Right ventricle myocardium superior (tissue), 1 donor: ENCODE measurements around the gene SUN5. TPM values are rescaled to one million over a fixed set of nuclear protein-coding genes. Genes with fewer than 3 reads are reported as not detected.
A peak's percentile ranks its signal among the peaks of the same experiment; 100 is the strongest.

ENCODE experiments used
- ATAC-seq: fragments of 200-7000 bp; cut with Tn5 transposase; one replicate; pipeline ENCODE4 v1.9.1; 2020; ENCODE audit warnings: mild to moderate bottlenecking; ENCODE audit not compliant: poor library complexity
- DNase-seq: peaks from one replicate; pipeline ENCODE4 v3.0.0-alpha.2; 2020
- intact Hi-C: fragments of 100-400 bp; cut with DNase I; formaldehyde crosslinking; loops from one replicate; pipeline ENCODE4 v1.11.2; 2022
- total RNA-seq: library from RNA; stranded (reverse); fragmentation: NEBNext Ultra II Directional; extraction: Animal tissue kit (Norgen Biotek cat#: 25700); gene quantifications from one replicate; pipeline ENCODE4 v1.2.1, GENCODE V29; 2021
- donor health status: DM: no; HTN: yes; CAD: no; lungs with severe emphysema.

SUN5 gene
- total RNA-seq, 1 donor from 2014 or later = not detected

DNA sequence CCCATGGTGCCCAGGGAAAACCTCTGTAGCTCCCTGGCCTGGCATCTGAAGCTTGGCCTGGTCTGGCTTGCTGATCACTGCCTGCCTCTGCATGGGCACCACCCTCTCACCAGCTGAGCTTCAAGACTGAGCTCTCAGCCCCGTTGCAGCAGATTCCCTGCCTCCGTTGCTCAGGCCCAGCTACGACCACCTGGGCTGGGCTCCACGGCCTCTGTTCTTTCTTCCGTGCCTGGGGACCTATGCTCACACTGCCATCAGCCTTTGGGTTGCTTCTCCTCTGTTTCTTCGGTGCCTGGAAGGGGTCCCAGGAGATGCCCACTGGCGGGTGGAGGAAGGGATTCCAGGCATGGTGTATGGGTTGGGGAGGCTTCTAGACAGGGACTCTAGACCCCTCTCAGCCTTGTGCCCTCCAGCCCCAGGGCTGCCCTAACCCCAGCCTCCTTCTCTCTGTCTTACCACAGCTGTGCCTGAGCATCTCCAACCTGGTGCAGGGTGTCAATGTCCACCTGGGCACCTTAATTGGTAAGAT lies 12.4 kb upstream of the SUN5 start:
- no peak for ATAC-seq
- intact Hi-C loops = no loop called here

DNA sequence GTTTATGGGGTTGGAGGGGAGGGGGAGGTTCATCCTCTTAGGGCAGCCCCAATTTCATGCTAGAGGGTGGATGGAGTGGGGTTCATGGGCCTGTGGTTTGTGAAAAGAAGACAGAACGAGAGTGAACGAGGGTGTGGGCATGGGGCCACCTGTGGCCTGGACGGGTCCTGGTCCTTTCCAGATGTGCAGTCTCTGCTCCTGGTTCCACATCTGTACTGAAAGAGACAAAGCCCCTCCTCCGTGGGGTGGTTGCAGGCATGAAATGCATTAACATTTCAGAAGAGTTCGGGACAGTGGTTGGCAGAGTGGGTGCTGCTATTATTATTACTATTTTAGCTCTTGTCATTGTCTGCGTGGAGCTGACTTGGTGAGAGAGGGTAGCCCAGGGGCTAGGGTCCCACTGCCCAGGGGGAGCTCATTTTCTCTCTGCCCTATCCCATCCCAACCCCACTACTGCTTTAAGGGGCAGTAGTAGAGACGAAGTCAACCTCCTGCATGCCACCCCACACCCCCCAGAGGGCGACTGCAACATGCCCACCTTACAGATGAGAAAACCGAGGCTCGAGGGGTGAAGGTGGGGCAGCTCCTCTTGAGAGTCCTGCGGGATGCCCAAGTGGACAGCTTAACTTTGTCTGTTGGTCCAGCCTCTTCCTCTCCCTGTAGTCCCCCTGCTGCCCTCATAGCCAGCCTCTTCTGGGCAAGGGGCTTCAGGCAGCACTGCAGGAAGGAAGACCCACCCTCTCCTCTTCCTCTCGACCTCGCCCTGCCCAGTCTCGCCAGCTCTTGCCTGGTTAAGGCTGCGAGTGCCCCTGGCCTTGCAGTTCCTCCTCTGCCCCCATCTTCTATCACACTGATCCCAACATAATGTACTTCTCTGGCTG lies 11.7 kb upstream of the SUN5 start:
- intact Hi-C loops = no loop called here
- ATAC-seq (no peak), DNase-seq (no peak)

More for the DNA sequence above, 12.4 kb upstream of the SUN5 start:
- DNase-seq = no peak

DNA sequence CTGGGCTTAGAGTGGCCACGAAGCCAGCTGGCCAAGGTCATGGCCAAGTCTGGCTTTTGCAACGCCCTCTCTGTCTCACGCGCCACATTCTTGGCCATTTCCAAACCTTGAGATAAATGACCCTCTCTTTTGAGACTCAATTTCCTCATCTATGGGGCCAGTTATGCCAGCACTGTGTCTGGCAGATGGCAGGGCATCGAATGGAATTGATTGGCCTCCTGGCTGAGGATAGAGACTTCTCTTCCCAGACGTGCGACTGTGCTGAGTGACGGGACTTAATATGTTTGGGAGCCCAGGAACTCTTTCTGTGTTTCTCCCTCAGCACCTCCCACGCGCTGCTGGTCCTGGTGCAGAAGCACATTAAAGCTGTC lies 10.9 kb upstream of the SUN5 start:
- intact Hi-C loops = no loop called here
- DNase-seq (no peak), ATAC-seq (no peak)

DNA sequence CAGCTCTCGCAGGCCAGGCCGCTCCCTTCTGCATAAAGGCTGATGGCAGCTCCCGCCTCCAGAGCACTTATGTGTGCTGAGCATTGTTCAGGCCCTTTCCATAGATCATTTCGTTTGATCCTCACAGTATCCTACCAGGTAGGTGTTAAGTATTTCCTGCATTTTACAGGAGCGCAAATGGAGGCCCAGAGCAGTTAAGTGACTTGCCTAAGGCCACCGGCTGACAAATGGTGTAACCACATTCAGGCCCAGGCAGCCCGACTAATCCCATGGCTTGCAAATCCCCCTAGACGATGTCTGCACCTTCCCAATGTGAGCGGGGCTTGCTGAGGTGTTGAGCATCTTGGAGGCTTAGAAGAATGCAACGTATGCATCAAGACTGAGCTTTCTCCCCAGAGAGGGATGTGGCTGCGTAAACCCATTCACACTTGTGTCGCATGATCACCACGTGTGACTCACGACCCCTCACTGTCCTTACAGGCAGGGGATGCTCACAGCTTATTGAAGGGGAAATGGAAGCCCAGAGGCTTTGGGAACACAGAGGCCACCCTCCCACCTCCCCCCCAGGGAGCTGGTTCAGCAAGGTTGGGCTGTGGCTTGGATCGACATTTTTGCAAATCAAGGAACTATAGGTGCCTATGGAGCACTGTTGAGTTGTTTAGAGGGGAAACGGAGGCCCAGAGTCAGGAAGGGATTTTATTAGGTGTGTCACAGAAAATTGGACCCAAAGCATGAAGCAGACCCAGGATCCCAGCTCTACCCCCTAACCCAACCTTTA lies 10.3 kb upstream of the SUN5 start:
- ATAC-seq = no peak
- intact Hi-C loops = no loop called here
- DNase-seq = no peak

DNA sequence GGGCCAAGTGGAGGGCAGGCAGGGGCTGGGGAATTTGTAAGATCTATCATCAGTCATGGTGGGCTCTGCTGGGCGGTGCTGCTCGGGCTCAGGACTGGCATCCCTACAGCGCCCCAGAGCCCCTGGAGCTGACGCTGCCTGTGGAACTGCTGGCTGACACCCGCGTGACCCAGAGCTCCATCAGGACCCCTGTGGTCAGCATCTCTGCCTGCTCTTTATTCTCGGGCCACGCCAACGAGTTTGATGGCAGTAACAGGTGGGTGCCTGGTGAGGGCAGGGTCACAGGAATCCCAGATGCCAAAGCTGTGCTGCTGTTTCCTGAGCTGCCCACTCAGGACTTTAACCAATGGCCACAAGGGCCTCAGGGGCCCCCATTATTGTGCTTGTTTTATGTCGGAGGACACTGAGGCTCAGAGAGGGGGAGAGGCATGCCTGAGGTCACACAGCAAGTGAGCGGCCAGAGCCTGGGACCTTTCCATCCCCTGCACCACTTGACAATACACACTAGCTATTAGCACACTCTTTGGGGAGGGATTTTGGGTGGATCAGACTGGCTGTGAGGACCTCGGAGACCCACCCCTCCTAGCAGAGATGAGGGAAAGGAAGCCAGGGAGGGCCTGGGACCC lies 9.6 kb upstream of the SUN5 start:
- intact Hi-C loops = no loop called here
- DNase-seq = no peak
- ATAC-seq = no peak

DNA sequence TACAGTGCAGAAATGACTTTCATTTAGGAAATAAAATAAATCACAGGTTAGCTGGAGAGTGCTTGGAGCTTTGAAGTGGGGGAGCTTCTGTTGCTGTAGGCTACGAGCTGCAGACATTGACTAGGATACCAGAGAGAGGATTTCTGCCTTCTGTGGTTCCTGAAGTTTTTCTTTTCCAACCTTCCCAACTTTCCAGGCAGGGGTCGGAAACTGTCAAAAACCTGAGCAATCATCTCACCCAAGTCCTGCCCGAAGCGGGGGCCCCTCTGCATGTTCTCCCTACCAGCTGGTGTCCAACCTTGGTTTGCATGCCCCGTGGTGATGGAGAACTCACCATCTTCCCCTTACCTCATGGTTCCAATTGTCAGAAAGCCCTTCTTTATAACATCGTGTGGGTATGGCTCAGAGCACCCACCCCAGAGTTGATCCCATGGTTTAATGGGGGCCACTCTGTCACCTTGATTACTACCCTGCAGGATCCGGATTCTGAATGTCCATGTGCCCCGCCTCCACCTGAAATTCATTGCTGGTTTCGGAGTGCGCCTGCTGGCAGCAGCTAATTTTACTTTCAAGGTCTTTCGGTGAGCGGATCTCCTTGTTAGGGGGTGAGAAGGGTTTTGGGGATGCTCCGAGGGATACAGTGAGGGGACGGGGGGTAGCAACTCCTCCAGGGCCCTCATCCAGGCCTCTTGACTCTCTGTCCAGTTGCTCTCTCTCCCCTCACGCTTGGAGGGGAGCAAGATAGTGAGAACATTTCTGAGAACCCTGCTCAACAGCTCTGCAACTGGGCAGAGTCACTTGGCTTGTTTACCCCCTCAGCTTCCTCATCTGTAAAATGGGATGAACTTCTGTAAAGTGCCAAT lies 8.3 kb upstream of the SUN5 start:
- ATAC-seq = no peak
- intact Hi-C loops = no loop called here
- DNase-seq = no peak

DNA sequence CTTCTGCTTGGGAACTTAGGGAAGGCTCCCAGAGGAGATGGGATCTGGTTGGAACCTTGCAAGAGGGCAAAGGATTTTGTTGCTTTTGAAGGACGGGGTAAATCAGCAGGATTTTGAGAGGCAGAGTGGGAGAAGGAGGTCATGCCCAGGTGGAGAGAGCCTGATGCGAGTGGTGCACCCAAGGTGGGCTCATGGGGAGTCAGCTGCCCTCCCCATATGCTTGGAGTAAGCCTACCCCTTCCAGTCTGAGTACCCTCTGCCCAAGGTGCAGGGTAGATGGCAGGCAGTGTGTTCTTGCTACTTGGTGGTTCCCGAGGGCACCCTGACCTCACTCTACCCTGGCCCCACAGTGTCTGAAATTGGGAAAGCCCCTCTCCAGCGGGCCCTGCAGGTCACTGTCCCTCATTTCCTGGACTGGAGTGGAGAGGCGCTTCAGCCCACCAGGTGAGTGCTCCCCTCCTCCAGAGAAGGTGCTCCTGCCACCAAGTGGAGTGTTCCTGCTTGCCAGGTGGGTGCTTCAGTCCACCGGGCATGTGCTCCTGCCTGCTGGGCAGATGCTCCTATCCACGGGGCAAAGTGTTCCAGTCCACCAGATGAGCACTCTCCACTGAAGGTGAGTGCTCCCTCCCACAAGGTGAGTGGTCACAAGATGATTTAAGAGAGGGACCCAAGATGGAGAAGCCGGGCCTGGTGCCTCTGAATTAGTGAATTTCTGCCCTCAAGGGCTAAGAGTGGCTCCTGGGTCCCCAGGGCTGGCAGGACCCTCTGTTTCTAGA lies 6.6 kb upstream of the SUN5 start:
- no peak for ATAC-seq
- intact Hi-C loops = no loop called here
- DNase-seq = no peak

DNA sequence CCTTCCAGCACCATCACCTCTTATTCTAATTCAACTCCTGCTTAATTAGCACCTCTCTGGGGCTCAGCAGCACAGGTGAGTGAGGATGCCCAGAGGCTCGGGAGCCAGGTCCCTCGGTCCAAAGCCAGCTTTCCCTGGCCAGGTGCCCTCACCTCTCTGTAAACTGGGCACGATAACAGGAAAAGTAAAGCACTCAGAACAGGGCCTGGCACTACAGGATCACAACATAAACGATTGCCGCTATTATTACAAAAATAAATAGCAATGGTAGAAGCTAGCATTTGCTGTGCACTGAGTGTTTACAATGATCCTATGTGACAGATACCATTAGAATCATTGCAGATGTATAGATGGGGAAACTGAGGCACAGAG lies 5.9 kb upstream of the SUN5 start:
- ATAC-seq (no peak), DNase-seq (no peak)
- intact Hi-C loops = no loop called here

DNA sequence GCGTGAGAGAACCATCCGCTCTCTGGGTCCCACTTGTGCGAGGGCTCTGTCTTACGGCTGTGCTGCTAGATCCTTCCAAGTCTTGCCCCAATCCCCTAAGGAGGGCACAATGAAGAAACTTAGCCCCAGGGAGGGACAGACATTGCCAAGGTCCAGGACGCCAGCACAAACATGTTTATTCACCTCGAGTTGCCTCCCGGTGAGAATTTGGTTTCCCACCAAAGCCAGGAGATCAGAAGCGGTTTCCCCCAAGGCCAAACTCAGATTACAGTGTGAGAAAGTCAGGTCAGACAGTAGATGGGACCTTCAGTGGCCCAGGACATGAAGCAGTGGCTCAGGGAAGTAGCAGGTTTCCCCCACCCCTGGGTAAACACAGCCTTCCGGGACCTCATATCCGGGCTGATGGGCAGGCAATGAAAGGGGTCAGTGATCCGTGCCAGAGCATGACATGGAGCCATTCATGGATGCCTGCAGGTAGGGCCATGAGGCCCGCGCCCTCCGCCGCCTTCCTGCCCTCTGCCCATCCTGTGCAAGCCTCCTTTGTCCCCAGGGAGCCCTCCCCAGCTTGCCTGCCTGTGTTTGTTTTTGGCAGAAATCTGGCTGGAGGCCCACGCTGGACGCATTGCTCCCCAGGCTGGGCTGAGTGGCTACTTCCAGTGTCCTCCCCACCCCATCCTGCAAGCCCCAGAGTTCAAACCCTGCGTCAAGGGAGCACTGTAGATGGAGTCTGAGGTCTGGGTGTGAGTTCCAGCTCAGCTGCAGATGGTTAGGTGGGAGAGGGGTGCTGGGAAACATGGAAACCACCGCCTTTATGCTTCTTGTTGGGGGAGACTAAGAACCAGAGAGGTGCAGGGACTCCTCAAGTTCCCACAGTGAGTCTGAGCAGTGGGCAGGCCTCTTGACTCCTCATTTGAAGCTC lies 5.2 kb upstream of the SUN5 start:
- no peak for ATAC-seq
- DNase-seq = no peak
- intact Hi-C loops = no loop called here

DNA sequence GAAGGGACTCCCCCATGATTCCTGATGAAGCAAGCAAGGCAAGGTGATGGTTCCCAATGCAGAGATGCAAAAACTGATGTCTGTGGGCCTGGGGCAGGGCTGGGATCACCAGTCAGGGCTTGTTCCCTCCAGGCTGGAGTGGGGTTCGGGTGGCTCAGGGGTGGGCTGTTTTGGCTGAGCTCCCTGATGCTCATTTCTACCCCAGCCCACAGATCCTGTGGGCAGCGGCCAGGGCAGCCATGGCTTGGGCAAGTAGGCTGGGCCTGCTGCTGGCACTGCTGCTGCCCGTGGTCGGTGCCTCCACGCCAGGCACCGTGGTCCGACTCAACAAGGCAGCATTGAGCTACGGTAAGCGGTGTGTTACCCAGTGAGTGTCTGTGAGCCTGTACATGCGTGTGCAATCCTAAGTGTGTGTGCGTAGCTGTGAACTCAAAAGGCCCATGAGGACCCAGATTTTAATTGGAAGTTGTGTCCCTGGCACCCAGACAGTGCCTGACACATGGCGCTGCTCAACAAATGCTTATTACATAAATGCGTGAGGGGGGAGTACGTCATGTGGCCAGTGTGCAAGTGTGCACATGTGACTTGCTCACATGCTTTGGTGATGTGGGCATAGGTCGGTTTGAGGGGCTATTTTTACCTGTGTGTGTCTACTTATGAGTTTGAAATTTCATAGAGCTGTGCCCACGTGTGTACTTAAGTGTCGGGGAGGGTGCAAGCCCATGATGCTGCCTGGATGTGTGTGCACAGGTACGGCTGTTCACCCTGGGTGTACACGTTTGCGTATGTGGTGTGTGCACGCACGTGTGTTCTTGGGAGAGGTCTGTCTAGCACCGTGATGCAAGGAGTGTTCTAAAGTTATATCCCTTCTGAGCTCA lies 4.3 kb upstream of the SUN5 start:
- ATAC-seq (no peak), DNase-seq (no peak)
- intact Hi-C loops = no loop called here

DNA sequence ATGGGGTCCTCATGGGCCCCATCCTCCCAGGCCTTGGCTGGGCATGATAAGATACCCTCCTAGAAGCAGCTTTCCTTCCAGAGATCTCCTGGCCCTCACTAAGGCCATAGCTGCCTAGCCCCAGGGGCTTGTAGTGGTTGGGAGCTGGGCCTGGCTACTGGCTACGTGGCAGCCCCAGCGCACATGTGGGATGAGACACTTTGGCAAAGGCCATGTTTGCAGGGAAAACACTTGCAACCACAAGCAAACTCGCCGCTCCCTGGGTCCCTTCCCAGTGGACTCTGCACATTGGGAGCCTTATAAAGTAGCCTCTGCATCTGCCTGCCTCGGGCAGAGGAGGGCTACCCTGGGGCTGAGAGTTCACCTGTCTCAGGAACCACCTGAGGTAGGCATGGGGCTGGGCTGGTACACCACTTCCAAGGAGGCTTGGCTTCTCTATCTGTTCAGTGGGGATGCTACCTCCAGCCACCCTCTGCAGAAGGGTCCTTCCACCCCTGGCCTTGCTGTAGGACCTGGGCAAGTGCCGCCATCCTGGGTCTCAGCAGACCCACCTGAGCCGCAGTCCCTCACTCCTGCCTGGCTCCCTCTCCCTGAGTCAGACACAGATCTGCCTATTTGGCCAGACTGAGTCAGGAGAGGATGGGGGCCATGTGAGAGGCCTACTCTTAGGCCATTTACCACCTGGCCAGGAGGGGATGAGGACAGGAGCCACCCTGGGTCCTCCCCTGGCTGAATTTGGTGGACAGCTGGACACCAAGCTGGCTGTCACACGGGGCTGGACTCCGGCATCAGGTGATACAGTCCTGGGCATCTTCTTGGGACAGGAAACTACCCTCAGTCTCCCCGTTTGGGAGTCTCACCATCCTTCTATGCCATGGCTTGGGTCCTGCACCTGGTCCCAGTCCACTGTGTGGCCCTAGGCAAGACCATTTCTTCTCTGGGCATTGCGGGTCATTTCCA lies 3.4 kb upstream of the SUN5 start, which contains the start of gene BPIFB2:
TSS of gene BPIFB2 (plus strand) at position 329 of the 960 bp plus-strand sequence. CDS start 871 bp downstream, outside the sequence.
- DNase-seq (peak; percentile 16), ATAC-seq (no peak)
- intact Hi-C loops = no loop called here

DNA sequence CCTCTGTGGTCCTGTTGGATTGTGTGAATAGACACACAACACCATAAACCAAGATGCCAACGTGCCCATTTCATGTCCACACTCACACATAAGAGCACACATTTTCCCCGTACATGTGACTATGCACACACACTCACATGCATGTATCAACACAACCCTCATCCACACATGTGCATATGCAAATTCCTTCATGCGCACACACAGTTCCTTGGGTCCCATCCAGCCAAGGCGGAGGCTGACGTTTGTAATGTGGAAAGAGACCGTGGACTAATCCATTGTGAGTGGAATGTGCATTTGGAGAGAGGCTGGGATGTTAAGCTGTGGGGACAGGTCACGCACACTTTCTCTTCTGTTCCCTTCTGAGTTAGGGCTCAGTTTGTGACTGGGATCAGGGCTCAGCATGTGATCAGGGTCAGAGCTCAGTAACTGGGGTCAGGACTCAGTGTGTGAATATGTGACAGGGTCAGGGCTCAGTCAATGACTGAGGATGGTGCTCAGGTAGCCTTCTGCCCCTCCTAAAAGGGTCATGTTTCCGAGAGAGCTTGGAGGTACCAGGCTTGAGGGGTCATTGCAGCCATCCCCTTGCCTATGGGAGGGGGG lies 2.6 kb upstream of the SUN5 start:
- no peak for ATAC-seq
- peak; percentile 8 for DNase-seq
- intact Hi-C loops = no loop called here

DNA sequence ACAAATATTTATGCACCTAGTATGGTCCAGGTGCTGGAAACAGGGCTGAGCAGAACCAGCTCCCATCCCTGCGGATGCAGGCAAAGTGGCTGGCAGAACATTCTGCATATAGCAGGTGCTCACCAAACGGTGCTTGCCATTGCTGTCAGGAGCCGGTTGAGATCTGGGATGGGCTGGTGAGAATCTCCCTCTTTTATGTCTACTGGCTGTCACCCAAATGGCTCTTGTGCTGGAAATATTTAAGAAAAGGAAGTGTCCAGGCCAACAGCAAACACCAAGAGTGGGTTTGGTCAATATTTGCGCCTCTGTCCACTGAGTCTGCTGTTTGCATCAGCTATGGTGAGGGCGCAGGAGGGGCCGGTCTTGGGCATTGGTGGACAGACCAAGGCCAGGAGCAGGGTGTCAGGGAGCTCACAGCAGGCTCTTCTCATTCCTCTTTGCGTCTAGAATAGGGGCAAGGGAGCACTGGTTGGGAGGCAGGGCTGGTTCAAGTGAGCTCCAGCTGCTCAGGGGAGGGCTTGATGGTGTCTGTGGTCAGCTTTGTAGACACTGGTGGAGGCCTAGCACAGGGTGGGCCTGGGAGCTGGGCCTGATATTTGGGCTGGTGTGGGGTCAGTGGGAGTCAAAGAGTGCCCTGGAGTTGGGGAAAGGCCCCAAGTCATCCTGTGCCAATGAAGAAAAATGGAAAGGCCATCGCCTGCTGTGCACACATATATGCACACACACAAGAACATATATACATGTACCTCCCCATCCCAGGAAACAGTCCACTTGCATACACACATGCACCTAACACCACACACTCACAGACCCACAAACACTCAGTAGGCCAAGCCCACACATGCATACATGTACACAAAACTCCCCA lies 1.9 kb upstream of the SUN5 start:
- ATAC-seq = no peak
- intact Hi-C loops = no loop called here

More for the DNA sequence above, 1.9 kb upstream of the SUN5 start:
- DNase-seq = peak; percentile 0
